COLO668 (cell line): Measurements from ENCODE around the gene CAPZB.
A peak's percentile ranks its signal among the peaks of the same experiment; 100 is the strongest.

Experiments
- DNase-seq: peaks from one replicate; lab custom pipeline; 2025; ENCODE audit not compliant: unreplicated experiment; lab: John Stamatoyannopoulos, UW

CAPZB gene

DNA sequence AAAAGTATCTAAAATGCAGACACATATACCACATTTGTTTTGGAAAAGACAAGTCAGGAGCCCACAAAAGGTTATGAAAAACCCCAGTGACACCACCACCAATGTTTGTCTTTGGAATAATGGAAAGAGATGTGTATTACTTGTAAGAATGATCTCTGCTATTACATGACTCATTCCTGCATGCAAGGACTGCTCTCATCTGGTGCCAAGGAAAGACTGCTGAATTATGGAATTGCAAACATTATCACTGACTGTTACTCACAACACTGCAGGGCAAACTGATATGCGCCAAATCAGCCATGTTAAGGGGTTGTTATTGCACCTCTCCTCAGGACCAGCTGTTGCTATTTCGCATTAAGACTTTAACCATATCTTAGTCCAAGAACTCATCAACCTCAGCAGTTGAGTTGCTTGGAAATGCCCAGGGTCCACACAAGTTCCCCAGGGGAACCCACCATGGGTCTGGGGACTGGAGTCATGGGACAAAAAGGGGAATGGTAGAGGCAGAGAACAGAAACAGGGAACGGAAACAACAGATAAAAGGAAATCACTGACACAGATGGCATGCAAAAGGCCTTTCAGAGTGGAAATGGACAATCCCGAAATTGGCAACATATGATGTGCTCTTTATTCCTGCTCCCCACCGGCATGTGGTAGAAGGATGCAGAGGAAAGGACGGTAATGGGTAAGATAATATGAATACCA, 34.4 kb downstream of the CAPZB start:
- peak; percentile 40 for DNase-seq

GRCh38 chr1:19449454-19450228, 35.7 kb downstream of the CAPZB start:
- DNase-seq = no peak

DNA sequence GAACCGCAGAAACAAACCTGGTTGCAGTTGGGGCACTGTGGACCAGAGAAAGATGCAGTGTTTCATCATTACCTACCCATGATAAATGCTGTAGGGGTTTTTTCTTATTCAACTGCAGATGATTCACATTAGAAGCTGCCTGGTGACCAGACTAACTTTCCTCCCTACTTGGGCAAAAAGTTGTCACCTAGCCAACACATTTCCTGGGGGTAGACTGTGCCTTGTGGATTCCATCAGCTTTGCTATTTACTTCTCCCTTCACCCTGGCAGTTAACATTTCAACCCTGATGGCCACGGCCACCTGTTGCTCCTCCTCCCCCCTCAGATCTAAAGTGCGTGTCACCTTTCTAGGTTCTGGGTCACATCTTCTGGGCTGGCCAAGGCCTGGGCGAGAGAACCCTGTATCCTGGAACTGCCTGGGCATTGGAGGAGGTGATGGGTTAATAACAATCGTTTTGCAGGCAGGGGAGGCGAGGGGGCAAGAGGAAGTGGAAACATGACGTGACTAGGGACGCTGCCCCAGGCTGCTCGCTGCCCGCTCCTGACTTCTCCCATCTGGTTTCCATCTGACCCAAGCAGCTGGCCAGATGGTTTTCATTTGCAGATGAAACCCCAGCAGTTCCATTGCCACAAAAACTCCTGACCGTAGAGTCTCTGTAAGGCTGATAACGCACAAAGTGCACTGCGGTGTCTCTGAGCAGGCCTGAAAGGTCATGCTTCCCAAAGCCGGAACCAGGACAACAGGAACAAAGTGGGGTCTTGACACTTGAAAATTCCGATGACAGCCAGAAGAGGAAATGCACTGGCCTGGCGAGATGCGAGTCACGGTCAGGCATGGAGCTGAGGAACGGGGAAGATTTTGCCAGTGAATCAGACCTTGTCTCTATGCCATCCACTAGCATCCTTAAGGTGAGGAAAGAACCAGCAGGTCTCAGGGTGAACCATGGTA, 36.6 kb downstream of the CAPZB start:
- DNase-seq = no peak

DNA sequence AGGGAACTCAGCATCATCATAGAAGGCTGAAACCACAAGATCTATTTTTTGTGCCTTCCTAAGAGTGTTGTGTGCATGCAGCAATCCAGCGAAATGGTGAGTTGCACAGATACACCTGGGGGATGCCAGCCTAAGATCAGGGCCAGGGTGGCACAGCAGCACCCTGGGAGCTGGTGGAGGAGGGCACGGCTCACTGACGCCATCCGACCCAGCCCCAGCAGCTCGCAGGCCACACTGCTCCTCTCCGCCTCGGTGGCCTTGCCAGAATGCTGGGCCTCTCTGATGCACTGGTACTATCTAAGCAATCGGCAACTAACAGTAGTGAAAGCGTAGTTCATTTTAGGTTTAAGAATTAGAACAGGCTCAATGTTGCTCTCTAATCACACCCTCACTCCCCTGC, 37.8 kb downstream of the CAPZB start:
- no peak for DNase-seq

DNA sequence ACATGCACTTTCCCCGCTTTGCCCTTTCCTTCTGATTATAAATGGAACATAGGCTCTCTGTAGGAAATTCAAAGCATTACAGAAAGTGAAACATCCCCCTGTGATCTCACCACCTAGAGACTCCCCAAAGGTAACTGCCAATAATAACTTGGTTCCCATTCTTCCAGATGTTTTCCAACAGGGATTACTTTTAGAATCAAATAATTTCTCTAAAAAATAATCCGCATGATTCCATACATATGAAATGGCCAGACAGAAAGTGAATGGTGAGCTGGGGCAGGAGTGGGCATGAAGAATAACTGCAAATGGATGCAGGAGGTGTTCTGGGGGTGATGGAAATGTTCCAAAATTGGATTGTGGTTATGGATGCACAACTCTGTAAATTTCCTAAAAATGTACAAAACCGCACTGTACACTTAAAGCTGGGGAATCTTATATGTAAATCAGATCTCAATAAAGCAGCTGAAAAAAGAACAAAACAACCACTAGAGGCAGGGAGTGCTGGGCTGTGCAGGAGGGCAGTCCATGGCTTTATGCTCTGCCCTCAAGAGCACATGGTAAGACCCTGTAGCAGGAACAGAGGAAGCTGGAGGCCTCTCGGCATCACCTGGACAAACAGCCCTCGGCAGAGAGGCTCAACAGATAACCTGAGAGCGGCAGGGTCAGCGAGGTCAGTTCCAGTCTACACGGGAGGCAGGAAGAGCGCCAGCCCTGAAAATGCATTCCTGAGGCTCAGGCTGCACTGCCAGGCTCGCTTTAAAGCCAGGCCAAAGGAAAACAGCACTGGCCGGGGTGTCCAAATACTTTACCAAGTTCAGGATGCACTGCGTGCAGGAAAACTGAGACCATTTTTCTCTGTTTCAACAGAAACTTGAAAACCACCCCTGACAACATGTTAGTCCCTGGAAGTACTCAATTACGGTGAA, 39.7 kb downstream of the CAPZB start:
- DNase-seq = peak; percentile 88

GRCh38 chr1:19444296-19445021, 40.9 kb downstream of the CAPZB start:
- no peak for DNase-seq

DNA sequence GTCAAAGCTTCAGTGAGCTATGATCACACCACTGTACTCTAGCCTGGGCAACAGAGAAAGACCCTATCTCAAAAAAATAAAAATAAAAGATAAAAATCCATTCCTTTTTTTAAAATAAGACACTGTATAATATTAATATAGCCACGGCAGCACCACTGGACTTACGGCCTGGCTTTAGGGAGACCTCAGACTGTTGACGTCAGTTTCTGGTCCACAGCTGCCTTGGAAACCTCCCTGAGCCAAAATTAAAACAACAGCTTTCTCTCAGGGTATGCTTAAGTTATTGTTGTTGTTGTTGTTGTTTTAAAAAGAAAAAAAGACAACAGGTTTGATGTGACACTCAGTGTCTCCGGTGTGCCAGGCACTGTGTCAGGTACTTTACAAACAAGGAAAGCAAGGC, 42.0 kb downstream of the CAPZB start:
- DNase-seq = no peak

DNA sequence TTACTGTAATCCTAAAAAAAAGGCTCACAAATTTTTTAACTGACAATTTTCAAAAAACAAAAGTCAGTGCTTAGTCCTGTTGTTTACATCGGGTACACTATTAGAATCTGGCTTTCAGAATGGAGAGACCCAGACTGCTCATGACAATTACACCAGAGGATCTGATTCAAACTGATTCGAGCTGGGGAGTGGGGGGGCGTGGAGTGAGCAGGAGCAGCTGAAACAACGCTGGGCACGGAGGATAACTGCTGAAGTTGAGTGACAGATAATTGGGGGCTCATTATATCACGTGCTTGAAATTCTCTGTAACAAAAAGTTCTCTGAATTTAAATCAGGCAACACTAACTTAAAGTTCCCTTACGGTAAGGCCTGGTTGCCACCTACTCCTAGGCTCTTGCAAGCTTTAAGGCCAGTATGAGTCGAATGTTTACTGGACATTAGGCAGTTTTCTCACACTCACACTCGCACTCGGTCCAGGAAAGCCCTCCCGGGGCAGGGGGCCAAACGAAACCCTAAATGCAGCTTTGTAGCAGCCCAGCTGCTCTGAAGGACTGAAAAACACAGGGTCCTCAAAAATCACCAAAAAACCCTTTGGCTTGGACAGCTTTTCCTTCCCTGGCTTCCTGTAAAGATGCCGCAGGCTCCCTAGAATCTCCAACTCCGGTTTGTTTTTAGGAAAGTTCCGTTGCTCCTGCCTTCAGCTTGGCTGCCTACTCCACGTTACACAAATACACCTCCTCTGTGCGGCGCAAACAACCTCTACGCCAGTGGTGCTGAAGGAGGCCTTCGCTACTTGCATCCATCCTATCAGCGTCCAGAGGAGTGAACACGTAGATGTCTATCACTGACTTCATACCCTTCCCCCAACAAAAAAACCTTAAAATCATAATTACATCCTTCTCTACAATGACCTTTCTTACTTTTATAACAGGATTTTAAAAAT, 42.9 kb downstream of the CAPZB start:
- peak; percentile 43 for DNase-seq

- peak; percentile 62 for DNase-seq
Observed at GRCh38 chr1:19441048-19441780, 44.1 kb downstream of the CAPZB start.

GRCh38 chr1:19439464-19440171, 45.7 kb downstream of the CAPZB start:
- peak; percentile 73 for DNase-seq

GRCh38 chr1:19438516-19439195, 46.7 kb downstream of the CAPZB start:
- DNase-seq = no peak

DNA sequence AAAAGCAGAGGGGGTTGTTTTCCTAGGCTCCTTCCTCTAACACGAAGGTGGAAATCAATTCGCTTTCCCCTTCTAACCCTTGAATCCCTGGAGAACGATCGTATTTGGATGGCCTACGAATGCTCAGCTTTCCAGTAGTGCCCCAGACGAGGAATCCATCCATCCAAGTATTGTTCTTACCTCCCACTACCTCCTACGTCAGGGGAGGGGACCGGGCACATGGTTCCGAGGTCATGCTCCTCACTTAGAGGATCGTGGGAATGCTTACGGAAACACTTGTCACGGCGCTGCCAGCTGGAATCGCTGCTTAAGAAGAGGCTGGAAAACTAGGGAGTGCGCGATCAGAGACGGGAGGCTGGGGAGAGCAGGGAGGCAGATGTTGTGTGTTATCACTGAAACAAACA, 47.4 kb downstream of the CAPZB start:
- DNase-seq = no peak

GRCh38 chr1:19436716-19437476, 48.4 kb downstream of the CAPZB start:
- DNase-seq = peak; percentile 77

- no peak for DNase-seq
Observed at GRCh38 chr1:19435851-19436455, 49.4 kb downstream of the CAPZB start.

DNA sequence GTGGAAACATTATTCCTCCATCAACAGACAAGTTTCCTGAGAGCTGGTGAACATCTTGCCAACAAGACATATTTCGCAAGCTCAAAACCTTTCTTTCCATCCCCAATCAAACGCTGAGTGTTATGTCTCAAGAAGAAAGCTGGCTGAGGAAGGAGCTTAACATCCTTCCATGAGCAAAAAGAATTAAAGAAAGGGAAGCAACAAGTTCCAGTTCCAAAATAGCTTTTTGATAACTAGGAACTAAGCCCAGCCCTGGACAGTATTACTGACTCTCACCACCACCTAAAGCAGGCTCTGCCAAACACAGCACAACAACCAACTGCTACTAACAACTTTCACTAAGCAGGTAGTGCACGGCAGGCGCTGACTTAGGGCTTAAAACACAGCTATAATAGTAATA, 50.2 kb downstream of the CAPZB start:
- no peak for DNase-seq

DNA sequence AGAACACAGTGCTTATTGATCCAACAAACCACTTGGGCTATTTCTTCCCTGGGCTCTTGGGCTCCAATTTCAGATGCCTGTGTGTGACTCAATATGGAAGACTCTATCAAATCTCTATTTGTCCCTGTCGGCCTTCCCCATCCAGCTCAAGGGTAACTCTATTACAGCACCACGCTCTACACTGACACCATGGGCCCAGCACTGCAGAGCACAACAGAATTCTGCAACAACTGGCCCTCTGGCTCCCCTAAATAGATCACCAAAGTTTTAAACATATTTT, 51.7 kb downstream of the CAPZB start:
- DNase-seq = no peak
